ENCODE measurements around the gene HYAL2.
A peak's percentile ranks its signal among the peaks of the same experiment; 100 is the strongest.

Gene HYAL2

DNA sequence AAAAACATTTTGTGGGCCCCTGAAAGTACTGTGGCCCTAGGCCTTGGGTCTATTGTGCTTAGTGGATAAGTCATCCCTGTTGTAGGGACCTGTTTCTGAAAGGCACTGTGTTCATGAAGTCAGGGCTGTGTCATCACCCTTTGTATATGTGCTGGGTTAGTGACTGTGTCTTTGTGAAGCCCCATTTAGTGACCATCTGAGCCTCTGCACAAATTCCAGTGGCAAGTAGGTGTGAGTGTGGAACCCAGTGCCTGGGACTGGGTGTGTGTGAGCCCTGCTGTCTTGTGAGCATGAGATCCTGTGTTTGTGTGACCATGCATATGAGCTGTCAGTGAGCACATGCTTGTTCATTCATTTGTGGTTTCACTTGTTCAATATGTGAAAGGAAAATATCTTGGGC, 17.9 kb downstream of the HYAL2 start:
- H3K4me3 ChIP-seq (ENCODE audit: low read depth, low read length) = no peak overlapping the region
- no peak for DNase-seq (ENCODE audit: low read depth)
- TF ChIP-seq, protein P1, sequence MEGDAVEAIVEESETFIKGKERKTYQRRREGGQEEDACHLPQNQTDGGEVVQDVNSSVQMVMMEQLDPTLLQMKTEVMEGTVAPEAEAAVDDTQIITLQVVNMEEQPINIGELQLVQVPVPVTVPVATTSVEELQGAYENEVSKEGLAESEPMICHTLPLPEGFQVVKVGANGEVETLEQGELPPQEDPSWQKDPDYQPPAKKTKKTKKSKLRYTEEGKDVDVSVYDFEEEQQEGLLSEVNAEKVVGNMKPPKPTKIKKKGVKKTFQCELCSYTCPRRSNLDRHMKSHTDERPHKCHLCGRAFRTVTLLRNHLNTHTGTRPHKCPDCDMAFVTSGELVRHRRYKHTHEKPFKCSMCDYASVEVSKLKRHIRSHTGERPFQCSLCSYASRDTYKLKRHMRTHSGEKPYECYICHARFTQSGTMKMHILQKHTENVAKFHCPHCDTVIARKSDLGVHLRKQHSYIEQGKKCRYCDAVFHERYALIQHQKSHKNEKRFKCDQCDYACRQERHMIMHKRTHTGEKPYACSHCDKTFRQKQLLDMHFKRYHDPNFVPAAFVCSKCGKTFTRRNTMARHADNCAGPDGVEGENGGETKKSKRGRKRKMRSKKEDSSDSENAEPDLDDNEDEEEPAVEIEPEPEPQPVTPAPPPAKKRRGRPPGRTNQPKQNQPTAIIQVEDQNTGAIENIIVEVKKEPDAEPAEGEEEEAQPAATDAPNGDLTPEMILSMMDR (IDR thresholded peaks at IDR 0.05; ENCODE audit: insufficient read depth, low read depth, low read length, missing control alignments) = no peak

DNA sequence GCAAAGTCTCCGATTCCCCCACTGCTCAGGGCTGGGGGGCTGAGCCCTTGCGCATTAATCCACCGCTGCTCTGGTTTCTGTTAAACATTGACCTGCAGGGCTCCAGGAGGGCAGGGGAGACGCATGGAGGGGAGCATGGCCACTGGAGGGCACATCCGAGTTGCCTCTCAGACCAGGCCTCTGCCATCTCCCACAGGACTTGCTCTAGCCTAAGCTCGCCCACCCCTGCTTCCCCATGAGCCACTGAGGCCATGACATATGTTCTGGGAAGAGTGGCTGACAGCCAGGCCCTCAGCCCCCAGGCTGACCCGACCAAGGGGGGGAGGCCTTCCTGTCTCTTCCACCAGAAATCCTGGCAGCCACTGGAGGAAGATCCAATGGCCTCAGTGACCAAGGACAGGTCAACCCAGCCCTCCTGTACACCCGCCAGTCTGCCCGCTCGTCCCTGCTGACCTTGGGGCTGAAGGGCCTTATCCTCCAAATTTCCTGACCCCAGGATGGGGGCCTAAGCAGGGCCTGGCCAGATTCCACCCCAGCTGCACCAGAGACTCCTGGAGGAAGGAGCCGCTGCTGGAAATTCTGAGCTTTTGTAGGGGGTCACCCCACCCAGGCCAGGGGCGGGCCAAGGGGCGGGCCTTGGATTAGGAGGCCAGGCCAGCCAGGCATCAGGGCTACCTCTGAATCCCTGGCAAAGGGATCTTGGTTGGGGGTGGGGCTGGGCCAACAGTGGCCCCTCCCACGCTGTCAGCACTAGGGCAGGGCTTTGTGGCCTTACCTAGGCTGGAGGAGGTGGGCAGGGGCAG, 19.3 kb downstream of the HYAL2 start, which contains the start of gene HYAL1:
Gene HYAL1, minus strand, starts transcription at position 562 of the 803 bp plus-strand sequence. CDS start 618 bp downstream, outside the sequence.
- no peak within 1 kb of the TSS for H3K4me3 ChIP-seq (ENCODE audit: low read depth, low read length)
- peak; percentile 7 for DNase-seq (ENCODE audit: low read depth)
- TF ChIP-seq, protein P1 (IDR thresholded peaks at IDR 0.05; ENCODE audit: insufficient read depth, low read depth, low read length, missing control alignments) = no peak

DNA sequence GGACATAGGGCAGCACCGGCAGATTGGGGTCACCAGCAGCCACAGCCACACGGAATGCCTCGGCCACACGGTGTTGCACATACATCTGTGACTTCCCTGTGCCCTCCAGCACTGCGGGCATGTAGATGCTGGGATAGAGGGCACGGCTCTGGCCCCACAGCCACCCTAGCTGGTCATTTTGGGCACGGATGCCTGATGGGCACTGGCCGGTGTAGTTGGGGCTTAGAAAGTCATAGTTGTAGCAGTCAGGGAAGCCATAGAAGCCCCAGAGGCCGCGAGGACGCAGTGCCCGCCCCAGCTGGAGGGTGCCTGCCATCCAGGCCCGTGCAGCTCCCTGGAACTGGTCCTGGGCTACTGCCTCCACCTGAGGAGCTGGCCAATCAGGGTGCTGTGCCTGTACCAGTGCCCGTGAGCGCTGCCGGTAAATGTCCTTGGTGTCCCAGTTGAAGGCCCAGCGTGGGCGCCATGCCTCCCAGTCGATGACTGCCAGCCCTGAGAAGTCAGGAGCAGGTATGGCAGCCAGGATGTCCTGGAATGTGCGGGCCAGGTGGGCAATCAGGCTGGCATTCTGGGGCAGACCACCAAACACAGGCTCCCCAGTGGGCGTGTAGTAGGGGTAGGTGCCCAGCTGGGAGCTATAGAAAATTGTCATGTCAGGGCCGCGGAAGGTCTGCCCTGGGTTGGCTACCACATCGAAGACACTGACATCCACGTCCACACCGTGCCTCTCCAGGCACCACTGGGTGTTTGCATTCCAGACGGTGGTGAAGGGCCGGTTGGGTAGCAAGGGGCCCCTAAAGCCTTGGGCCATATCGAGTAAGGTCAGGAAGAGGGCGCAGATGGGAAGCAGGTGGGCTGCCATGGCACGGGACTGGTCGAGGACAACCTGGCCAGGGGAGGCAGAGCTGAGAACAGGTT, 20.2 kb downstream of the HYAL2 start:
- TF ChIP-seq, protein P1 (IDR thresholded peaks at IDR 0.05; ENCODE audit: insufficient read depth, low read depth, low read length, missing control alignments) = no peak
- H3K4me3 ChIP-seq (ENCODE audit: low read depth, low read length) = no peak overlapping the region
- DNase-seq (ENCODE audit: low read depth) = peak; percentile 1

DNA sequence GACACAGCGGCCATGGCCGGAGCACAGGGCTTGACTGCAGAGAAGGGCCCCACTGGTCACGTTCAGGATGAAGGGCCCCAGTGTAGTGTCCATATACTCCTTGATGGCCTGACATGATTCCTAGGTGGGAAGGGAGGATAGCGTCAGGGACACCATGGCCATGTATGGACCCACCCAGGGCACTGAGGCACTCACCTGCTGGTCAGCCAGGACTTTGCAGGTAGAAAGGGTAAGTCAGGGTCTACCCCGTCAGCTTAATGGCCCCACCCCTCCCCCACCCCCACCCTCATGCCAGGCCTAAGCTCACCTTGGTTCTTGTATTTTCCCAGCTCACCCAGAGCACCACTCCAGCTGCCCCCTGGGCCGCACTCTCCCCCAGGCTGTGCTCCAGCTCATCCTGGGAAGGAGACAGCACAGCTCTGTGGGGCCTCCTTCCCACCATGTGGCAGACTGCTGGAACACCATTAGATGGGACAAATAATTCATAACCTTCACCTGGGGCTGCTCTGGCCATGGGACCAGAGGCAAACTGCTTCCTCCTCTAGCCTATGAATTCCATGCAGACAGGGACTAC, 21.8 kb downstream of the HYAL2 start:
- no peak overlapping the region for H3K4me3 ChIP-seq (ENCODE audit: low read depth, low read length)
- peak; percentile 12 for DNase-seq (ENCODE audit: low read depth)
- TF ChIP-seq, protein P1 (IDR thresholded peaks at IDR 0.05; ENCODE audit: insufficient read depth, low read depth, low read length, missing control alignments) = no peak

DNA sequence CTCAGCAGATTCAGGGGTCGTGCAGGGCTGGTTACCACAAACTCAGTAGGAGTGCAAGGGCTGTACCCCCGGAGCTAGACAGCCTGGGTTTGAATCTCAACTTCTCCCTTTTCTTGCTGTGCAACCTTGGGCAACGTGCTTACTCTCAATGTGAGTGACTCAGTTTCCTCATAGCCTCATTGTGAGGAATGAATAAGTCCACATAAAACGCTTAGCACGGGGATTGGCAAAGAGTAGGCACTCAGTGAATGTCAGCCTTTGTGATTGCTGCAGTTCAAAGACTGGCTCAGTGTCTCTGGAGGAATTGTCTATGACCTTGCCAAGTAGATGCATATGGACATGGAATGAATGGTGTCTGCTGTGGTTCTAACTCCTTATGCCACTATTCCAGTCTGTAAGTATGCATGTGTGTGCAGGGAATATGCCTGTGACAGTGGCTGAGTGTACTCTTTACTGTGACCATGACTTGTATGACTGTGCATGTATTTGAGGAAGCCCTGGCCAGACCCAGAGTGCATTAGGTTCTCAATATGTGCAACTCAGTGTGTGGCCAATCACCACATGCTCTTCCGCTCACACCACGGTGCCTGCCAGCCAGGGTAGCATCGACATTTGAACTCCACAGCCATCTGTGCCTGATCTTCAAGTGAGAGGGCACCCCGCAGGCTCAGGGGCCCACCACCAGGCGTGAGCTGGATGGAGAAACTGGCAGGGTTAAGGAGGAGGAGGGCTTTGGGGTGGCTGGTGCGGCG, 22.4 kb downstream of the HYAL2 start:
- peak overlapping the region; percentile 55 for H3K4me3 ChIP-seq (ENCODE audit: low read depth, low read length)
- TF ChIP-seq, protein P1 (IDR thresholded peaks at IDR 0.05; ENCODE audit: insufficient read depth, low read depth, low read length, missing control alignments) = no peak
- peak; percentile 45 for DNase-seq (ENCODE audit: low read depth)

DNA sequence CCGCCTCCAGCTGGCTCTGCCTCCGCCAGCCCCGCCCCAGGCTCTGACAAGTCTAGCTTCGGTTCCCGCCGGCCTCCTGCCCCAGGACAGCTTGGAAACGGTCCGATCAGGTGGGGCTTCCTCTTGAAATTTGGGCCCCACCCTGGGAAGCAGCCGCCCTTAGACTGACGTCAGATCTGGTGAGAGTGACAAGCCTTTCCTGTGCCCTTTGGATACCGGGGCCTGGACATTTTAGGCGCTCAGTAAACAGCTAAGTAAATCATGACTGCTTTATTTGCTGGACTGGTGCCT, 23.0 kb downstream of the HYAL2 start:
- H3K4me3 ChIP-seq (ENCODE audit: low read depth, low read length) = peak overlapping the region; percentile 55
- DNase-seq (ENCODE audit: low read depth) = no peak
- TF ChIP-seq, protein P1 (IDR thresholded peaks at IDR 0.05; ENCODE audit: insufficient read depth, low read depth, low read length, missing control alignments) = no peak

Measured in GM12865 (cell line).